SK-N-SH (cell line): Measurements from ENCODE around the gene LARGE2. TPM values are rescaled to one million over a fixed set of nuclear protein-coding genes. Genes with fewer than 3 reads are reported as not detected.

Experiments used
- CTCF ChIA-PET: fragments of 300-600, 350-600 bp; formaldehyde crosslinking; extraction: SDS; loops from one replicate; lab custom pipeline; 2021; lab: Yijun Ruan, JAX
- POLR2A ChIA-PET: fragments of 350-600 bp; sonication (Branson Sonifier 250); formaldehyde crosslinking; extraction: SDS; loops from one replicate; lab custom pipeline; 2020; ENCODE audit warnings: antibody characterized with exemption, inconsistent platforms; lab: Yijun Ruan, JAX
- DNase-seq: peaks from one replicate; pipeline ENCODE4 v3.0.0; 2012
- H2AFZ ChIP-seq: fragments of 200-600 bp; sonication (generic); 2 replicates; pipeline ENCODE4 v1.8.1; 2016; ENCODE audit warnings: antibody characterized with exemption, mild to moderate bottlenecking, low read depth
- H3F3A ChIP-seq: fragments of 200-600 bp; sonication (generic); replicated peaks from 2 replicates; pipeline ENCODE3; 2016; ENCODE audit warnings: antibody characterized with exemption, mild to moderate bottlenecking; ENCODE audit not compliant: insufficient read depth
- H3K27ac ChIP-seq, 2 experiments: fragments of 200-500 bp in 1 of 2; fragments of 200-600 bp in 1 of 2; sonication (Bioruptor generic) in 1 of 2; sonication (generic), shearing (Covaris generic) in 1 of 2; 2 replicates each; pipeline versions ENCODE4 v1.5.1 to v1.6.1; 2014 to 2016; ENCODE audit warnings: low read depth in 2 of 2, inconsistent platforms in 1 of 2, low read length in 1 of 2, mild to moderate bottlenecking in 1 of 2, mixed read lengths in 1 of 2
- H3K27me3 ChIP-seq: fragments of 200-600 bp; sonication (generic), shearing (Covaris generic); 2 replicates; pipeline ENCODE4 v1.6.1; 2016; ENCODE audit warnings: mixed run types; ENCODE audit not compliant: insufficient read depth
- H3K36me3 ChIP-seq, 2 experiments: fragments of 200-500 bp in 1 of 2; fragments of 200-600 bp in 1 of 2; sonication (Bioruptor generic) in 1 of 2; sonication (generic) in 1 of 2; replicated peaks in 1 of 2; 2 replicates each; pipeline versions ENCODE3 to v1.5.1; 2014 to 2016; ENCODE audit warnings: low read length in 1 of 2, mild to moderate bottlenecking in 1 of 2; ENCODE audit not compliant: insufficient read depth in 2 of 2, control insufficient read depth in 1 of 2
- H3K4me1 ChIP-seq, 2 experiments: fragments of 200-500 bp in 1 of 2; fragments of 200-600 bp in 1 of 2; sonication (Bioruptor generic) in 1 of 2; sonication (generic), shearing (Covaris generic) in 1 of 2; 2 replicates each; pipeline versions ENCODE4 v1.5.1 to v1.6.1; 2014 to 2016; ENCODE audit warnings: low read depth in 1 of 2, low read length in 1 of 2, mixed run types in 1 of 2; ENCODE audit not compliant: insufficient read depth in 2 of 2, control insufficient read depth in 1 of 2
- H3K4me2 ChIP-seq: fragments of 200-600 bp; sonication (generic), shearing (Covaris generic); 2 replicates; pipeline ENCODE4 v1.6.1; 2017; ENCODE audit warnings: mixed run types
- H3K4me3 ChIP-seq, 2 experiments: fragments of 200-500 bp in 1 of 2; fragments of 200-600 bp in 1 of 2; sonication (Bioruptor generic) in 1 of 2; sonication (generic), shearing (Covaris generic) in 1 of 2; 2 replicates each; pipeline versions ENCODE4 v1.5.1 to v1.8.1; 2014 to 2016; ENCODE audit warnings: low read depth in 2 of 2, inconsistent platforms in 1 of 2, low read length in 1 of 2, mild to moderate bottlenecking in 1 of 2, mixed read lengths in 1 of 2, moderate library complexity in 1 of 2
- H3K79me2 ChIP-seq: fragments of 200-600 bp; sonication (generic); 2 replicates; pipeline ENCODE4 v1.8.1; 2017; ENCODE audit warnings: mild to moderate bottlenecking; ENCODE audit not compliant: insufficient read depth
- H3K9ac ChIP-seq: fragments of 200-600 bp; sonication (generic); 2 replicates; pipeline ENCODE4 v1.6.1; 2017; ENCODE audit warnings: mixed run types
- H3K9me2 ChIP-seq: fragments of 200-600 bp; sonication (generic); 2 replicates; pipeline ENCODE4 v1.6.1; 2017; ENCODE audit warnings: mixed run types
- H3K9me3 ChIP-seq: fragments of 200-600 bp; sonication (generic); 2 replicates; pipeline ENCODE4 v1.6.1; 2017; ENCODE audit warnings: mixed run types, mild to moderate bottlenecking, moderate library complexity
- H4K20me1 ChIP-seq: fragments of 200-600 bp; sonication (generic); 2 replicates; pipeline ENCODE4 v1.6.1; 2017; ENCODE audit warnings: mild to moderate bottlenecking, mixed run types; ENCODE audit not compliant: insufficient read depth
- CHD2 ChIP-seq: fragments of 150-350 bp; IDR thresholded peaks from 2 replicates; pipeline ENCODE4 v1.6.1; 2018; ENCODE audit warnings: low read length; ENCODE audit not compliant: partially characterized antibody
- ELF1 ChIP-seq: IDR thresholded peaks from 2 replicates; pipeline ENCODE4 v1.4.0; 2012
- GATA2 ChIP-seq: sonication (generic); formaldehyde crosslinking; IDR thresholded peaks from 2 replicates; pipeline ENCODE4 v1.5.0; 2020; ENCODE audit warnings: mild to moderate bottlenecking, missing genetic modification reagents
- JUND ChIP-seq: IDR thresholded peaks from 2 replicates; pipeline ENCODE4 v1.4.0; 2012
- MAX ChIP-seq: IDR thresholded peaks from 2 replicates; pipeline ENCODE4 v1.4.0; 2012; ENCODE audit warnings: low read depth
- NFIC ChIP-seq: IDR thresholded peaks from 2 replicates; pipeline ENCODE4 v1.4.0; 2012; ENCODE audit warnings: borderline replicate concordance
- RCOR1 ChIP-seq: fragments of 150-350 bp; IDR thresholded peaks from 2 replicates; pipeline ENCODE4 v1.6.1; 2017; ENCODE audit warnings: antibody characterized with exemption, low read length
- REST ChIP-seq: IDR thresholded peaks from 2 replicates; pipeline ENCODE4 v1.6.1; 2012; ENCODE audit warnings: mild to moderate bottlenecking, low read depth, low read length, moderate library complexity
- RXRA ChIP-seq: IDR thresholded peaks from 2 replicates; pipeline ENCODE4 v1.4.0; 2012; ENCODE audit warnings: low read depth, mild to moderate bottlenecking, borderline replicate concordance
- SIN3A ChIP-seq: IDR thresholded peaks from 2 replicates; pipeline ENCODE4 v1.6.1; 2012; ENCODE audit warnings: low read depth, mild to moderate bottlenecking, low read length, moderate library complexity, borderline replicate concordance
- SMC3 ChIP-seq: IDR thresholded peaks from 2 replicates; pipeline ENCODE4 v1.6.1; 2012; ENCODE audit warnings: low read depth, low read length, improper control_type of control experiment
- TEAD4 ChIP-seq: IDR thresholded peaks from 2 replicates; pipeline ENCODE4 v1.4.0; 2012; ENCODE audit warnings: mild to moderate bottlenecking, borderline replicate concordance; ENCODE audit not compliant: insufficient read depth
- USF1 ChIP-seq: IDR thresholded peaks from 2 replicates; pipeline ENCODE4 v1.4.0; 2012; ENCODE audit warnings: low read depth, borderline replicate concordance
- WGBS: methylation state at CpG from one replicate; pipeline ENCODE4 v1.1.6; 2017; ENCODE audit warnings: low lambda C conversion rate; 5-methylcytosine and 5-hydroxymethylcytosine counted together
- polyA plus RNA-seq, 3 experiments: library from polyadenylated mRNA; depleted of rRNA; stranded (reverse); fragments of >200 nt; gene quantifications; 2 replicates each; pipeline ENCODE4 v1.2.3, GENCODE V29; 2012

The LARGE2 gene
- polyA plus RNA-seq, 1 of the 3 experiments (the other 2 are of a cell fraction), result 2.4 TPM

DNA sequence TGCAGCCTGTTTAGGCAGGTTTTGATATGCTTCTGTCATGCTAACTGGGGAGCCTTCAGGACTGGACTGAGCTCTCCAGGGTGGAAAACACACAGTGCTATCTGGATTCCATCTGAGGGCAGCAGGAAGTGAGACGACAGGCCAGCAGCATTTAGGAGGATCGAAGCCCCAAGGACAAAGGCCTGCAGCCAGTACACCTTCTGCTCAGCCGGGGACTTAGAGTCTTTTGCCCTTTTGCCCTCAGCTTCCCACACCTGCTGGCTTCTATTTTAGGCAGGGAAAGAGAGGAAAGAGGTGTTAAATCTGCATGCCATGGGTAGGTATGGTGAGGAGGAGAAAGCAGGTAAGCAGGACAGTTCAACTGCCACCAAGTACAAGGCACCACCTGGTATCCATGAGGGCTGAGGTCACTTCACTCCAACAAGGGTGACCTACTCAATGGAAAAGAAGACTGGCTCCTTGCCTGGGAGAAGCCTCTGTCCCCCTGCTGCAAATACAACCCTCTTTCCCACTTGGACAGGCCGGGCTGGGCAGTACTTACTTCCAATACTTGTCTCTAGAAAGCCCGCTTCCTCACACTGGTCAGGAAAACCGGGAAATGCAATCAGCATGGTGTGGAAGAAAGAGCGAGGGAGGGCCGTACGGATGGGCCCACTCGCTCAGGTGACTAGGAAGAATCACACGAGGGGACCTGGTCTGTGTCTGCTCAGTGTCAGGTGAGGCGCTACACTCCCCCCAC lies 12.3 kb downstream of the LARGE2 start:
- no peak for DNase-seq
- no peaks in the 10 kb centered on the region for H3F3A ChIP-seq
- no peak overlapping the region for H3K4me2 ChIP-seq
- H3K4me1 ChIP-seq, result peaks cover 0 to 5% of the 10 kb centered on the region in 2 experiments; a peak in 1 of 4 replicates
- H3K27me3 ChIP-seq, result no peaks in the 10 kb centered on the region
- no peaks in the 10 kb centered on the region for H3K9me3 ChIP-seq
- H4K20me1 ChIP-seq, result no peaks in the 10 kb centered on the region
- no peak overlapping the region; a peak in 1 of 4 replicates for H3K27ac ChIP-seq
- H3K36me3 ChIP-seq, result peaks cover 22 to 51% of the 10 kb centered on the region in 2 experiments
- CTCF ChIA-PET, result interaction anchor here (2.0 kb wide), 1 partner anchor 30 kb away, joined by 8 read pairs; no protein-coding TSS in a partner anchor
- no peaks in the 10 kb centered on the region for H3K9me2 ChIP-seq
- no peak overlapping the region for H3K9ac ChIP-seq
- H2AFZ ChIP-seq, result no peak overlapping the region
- 82% methylated on average over 11 of the region's 12 CpGs for WGBS
- H3K4me3 ChIP-seq, result no peak overlapping the region
- H3K79me2 ChIP-seq, result no peaks in the 10 kb centered on the region
- TF ChIP-seq RXRA, result no peak
- no peak for TF ChIP-seq CHD2
- no peak for TF ChIP-seq NFIC
- TF ChIP-seq RCOR1, result no peak
- POLR2A ChIA-PET, result interaction anchor here (0.7 kb wide), 1 partner anchor 74 kb away, joined by 3 read pairs; no protein-coding TSS in a partner anchor

DNA sequence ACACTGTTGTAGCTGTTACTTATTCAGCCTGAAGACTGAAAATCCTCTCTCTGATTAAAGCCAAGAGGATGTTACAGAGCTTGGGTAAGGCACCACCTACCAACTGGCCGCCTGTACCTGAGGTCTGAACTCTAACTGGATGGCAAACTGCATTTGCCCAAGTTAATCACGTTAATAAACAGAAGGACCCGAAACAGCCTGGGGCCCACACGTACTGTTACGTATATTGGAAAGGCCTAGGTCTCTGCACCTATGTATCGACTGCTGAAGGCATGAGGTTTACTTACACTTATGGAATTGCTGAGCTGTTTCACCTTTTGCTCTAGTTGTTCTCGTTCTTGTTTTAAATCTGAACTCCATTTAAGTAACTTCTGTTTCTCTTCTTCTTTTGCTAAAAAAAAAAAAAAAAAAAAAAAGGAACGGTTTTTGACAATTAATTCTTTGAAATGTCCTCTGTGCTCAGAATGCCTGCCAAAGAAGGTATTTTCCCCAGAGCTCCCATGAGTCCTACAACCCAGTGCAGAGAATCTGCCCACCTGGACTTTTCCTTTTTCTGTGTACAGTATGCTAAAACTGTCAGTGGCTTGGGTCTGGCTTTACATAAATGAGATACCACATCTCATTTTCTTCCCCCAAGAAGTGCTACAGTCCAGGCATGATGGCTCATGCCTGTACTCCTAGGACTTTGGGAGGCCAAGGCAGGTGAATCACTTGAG lies 13.1 kb downstream of the LARGE2 start:
- POLR2A ChIA-PET, result no interaction called here
- peaks cover 22 to 51% of the 10 kb centered on the region in 2 experiments for H3K36me3 ChIP-seq
- WGBS, result 91% methylated on average over 7 of the region's 8 CpGs

DNA sequence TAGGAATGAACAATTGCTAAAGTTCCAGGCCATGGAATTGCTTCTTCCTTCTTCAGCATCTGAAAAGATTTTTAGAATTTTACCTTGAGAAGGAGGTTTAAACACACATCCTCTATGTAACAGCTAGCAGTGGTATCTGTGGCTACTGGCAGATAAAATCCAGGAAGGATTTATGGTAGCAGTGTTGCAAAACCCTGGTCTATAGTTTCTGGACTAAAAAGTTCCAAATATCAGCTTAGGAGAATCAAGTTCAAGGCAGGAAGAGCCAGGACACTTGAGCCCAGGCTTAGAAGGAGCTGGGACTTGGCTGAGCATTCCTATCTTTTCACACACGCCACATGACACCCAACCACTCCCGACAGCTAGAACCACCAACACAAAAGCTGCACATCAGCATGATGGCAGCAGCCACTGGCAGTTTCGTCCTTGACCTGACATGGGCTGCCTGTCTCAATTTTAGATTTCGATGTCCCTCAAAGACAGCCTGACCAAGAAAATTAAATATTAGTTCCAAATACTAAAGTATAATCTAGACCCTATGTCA lies 14.1 kb downstream of the LARGE2 start:
- Histone ChIP-seq H2AFZ (no peak overlapping the region), H4K20me1 (no peaks in the 10 kb centered on the region), H3K79me2 (no peaks in the 10 kb centered on the region), H3K9me3 (no peaks in the 10 kb centered on the region), H3F3A (no peaks in the 10 kb centered on the region), H3K4me3 (no peak overlapping the region), H3K4me2 (no peak overlapping the region), H3K9ac (no peak overlapping the region), H3K27ac (no peak overlapping the region), H3K4me1 (no peaks in the 10 kb centered on the region; a peak in 1 of 4 replicates), H3K9me2 (no peaks in the 10 kb centered on the region), H3K36me3 (peaks cover 22 to 52% of the 10 kb centered on the region in 2 experiments), H3K27me3 (no peaks in the 10 kb centered on the region)
- no peak for DNase-seq
- POLR2A ChIA-PET, result no interaction called here
- 100% methylated on average over 3 of the region's 4 CpGs for WGBS
- CTCF ChIA-PET, result interaction anchor here (0.6 to 2.9 kb wide), 4 partner anchors 12 to 70 kb away, joined by 3 to 11 read pairs (median 4); no protein-coding TSS in a partner anchor
- no peak for TF ChIP-seq SIN3A
- no peak for TF ChIP-seq ELF1
- TF ChIP-seq TEAD4, result no peak
- no peak for TF ChIP-seq JUND
- TF ChIP-seq USF1, result no peak
- TF ChIP-seq MAX, result no peak
- TF ChIP-seq REST, result no peak
- TF ChIP-seq GATA2 (CRISPR knock-in tag), result no peak
- no peak for TF ChIP-seq CHD2
- TF ChIP-seq SMC3, result no peak

More for the DNA sequence above, 13.1 kb downstream of the LARGE2 start:
- H3K4me3 ChIP-seq, result no peak overlapping the region
- CTCF ChIA-PET, result interaction anchor here (0.9 to 2.0 kb wide), 3 partner anchors 13 to 63 kb away, joined by 3 to 8 read pairs (median 5); no protein-coding TSS in a partner anchor
- DNase-seq, result no peak
- no peaks in the 10 kb centered on the region for H3K27me3 ChIP-seq
- H3K27ac ChIP-seq, result no peak overlapping the region
- no peak overlapping the region for H3K9ac ChIP-seq
- no peaks in the 10 kb centered on the region for H3F3A ChIP-seq
- H4K20me1 ChIP-seq, result no peaks in the 10 kb centered on the region
- no peak overlapping the region for H2AFZ ChIP-seq
- no peaks in the 10 kb centered on the region for H3K9me2 ChIP-seq
- H3K4me2 ChIP-seq, result no peak overlapping the region
- no peaks in the 10 kb centered on the region for H3K9me3 ChIP-seq
- no peaks in the 10 kb centered on the region; a peak in 1 of 4 replicates for H3K4me1 ChIP-seq
- no peaks in the 10 kb centered on the region for H3K79me2 ChIP-seq
- TF ChIP-seq RCOR1, result no peak
- TF ChIP-seq, all 33 proteins: peak for 0
